B cell (primary cell): Measurements from ENCODE around the gene LRRC43. TPM values are rescaled to one million over a fixed set of nuclear protein-coding genes. Genes with fewer than 3 reads are reported as not detected.

Experiments
- ATAC-seq: fragments of 200-7000 bp; cut with Tn5 transposase; one replicate; pipeline ENCODE4 v1.10.0; 2021; ENCODE audit warnings: low read depth, mild to moderate bottlenecking, moderate number of reproducible peaks, moderate library complexity
- CTCF ChIA-PET: fragments of 350-600 bp; sonication (Branson Sonifier 250); formaldehyde crosslinking; loops from one replicate; lab custom pipeline; 2021; ENCODE audit warnings: antibody characterized with exemption, inconsistent platforms; lab: Charles Lee
- POLR2A ChIA-PET: fragments of 350-600 bp; sonication (Branson Sonifier 250); formaldehyde crosslinking; loops from one replicate; lab custom pipeline; 2021; ENCODE audit warnings: antibody characterized with exemption; lab: Charles Lee
- DNase-seq: peaks from one replicate; pipeline ENCODE4 v3.0.0; 2013
- H2AFZ ChIP-seq: 2 replicates; pipeline ENCODE4 v1.6.1; 2012; ENCODE audit warnings: mild to moderate bottlenecking, low read depth, low read length; ENCODE audit not compliant: insufficient read depth, poor library complexity, severe bottlenecking
- H3K27ac ChIP-seq, 2 donors: 1 replicate in 1 of 2; 2 replicates in 1 of 2; pipeline ENCODE4 v1.5.1; 2012 to 2013; ENCODE audit warnings: low read length in 2 of 2, mild to moderate bottlenecking in 2 of 2, moderate library complexity in 1 of 2
- H3K27me3 ChIP-seq, 4 experiments: fragments of 200-600 bp in 1 of 4; sonication (generic) in 1 of 4; replicated peaks in 1 of 4; 1 replicate in 2 of 4; 2 replicates in 2 of 4; pipeline versions ENCODE4 v1.6.1 to v1.7.0; 2013 to 2016; ENCODE audit warnings: low read length in 3 of 4, mild to moderate bottlenecking in 2 of 4, mixed read lengths in 1 of 4, moderate library complexity in 1 of 4; ENCODE audit not compliant: insufficient read depth in 4 of 4, control insufficient read depth in 3 of 4; ENCODE audit errors: control extremely low read depth in 1 of 4
- H3K36me3 ChIP-seq, 2 experiments: replicated peaks in 1 of 2; 1 replicate in 1 of 2; 2 replicates in 1 of 2; pipeline versions ENCODE4 v1.6.1 to v1.7.1; 2013; ENCODE audit warnings: low read length in 1 of 2; ENCODE audit not compliant: insufficient read depth in 2 of 2, control insufficient read depth in 1 of 2; ENCODE audit errors: control extremely low read depth in 1 of 2, extremely low read depth in 1 of 2
- H3K4me1 ChIP-seq, 2 donors: fragments of 200-600 bp in 1 of 2; sonication (generic) in 1 of 2; 1 replicate in 1 of 2; 2 replicates in 1 of 2; pipeline versions ENCODE4 v1.5.1 to v1.6.1; 2013 to 2017; ENCODE audit warnings: low read length in 2 of 2; ENCODE audit not compliant: control insufficient read depth in 2 of 2, insufficient read depth in 2 of 2
- H3K4me2 ChIP-seq: replicated peaks from 2 replicates; pipeline ENCODE3; 2012; ENCODE audit warnings: mild to moderate bottlenecking, low read depth, low read length; ENCODE audit not compliant: poor library complexity, severe bottlenecking
- H3K4me3 ChIP-seq, 5 experiments: fragments of 200-600 bp in 1 of 5; sonication (generic) in 1 of 5; 1 replicate in 3 of 5; 2 replicates in 2 of 5; pipeline versions ENCODE4 v1.5.1 to v1.7.0; 2011 to 2016; ENCODE audit warnings: low read length in 4 of 5, mild to moderate bottlenecking in 4 of 5, low read depth in 2 of 5, control low read depth in 1 of 5, moderate library complexity in 1 of 5; ENCODE audit not compliant: insufficient read depth in 1 of 5; ENCODE audit errors: control extremely low read depth in 1 of 5, extremely low read depth in 1 of 5
- H3K79me2 ChIP-seq: fragments of 200-600 bp; sonication (generic); one replicate; pipeline ENCODE4 v1.6.0; 2016; ENCODE audit warnings: low read length; ENCODE audit not compliant: control insufficient read depth, insufficient read depth
- H3K9ac ChIP-seq: fragments of 200-600 bp; sonication (generic); 2 replicates; pipeline ENCODE4 v1.6.1; 2017; ENCODE audit warnings: mild to moderate bottlenecking, low read length, moderate library complexity
- H3K9me3 ChIP-seq, 3 donors: one replicate each; pipeline versions ENCODE4 v1.6.1 to v1.7.1; 2013; ENCODE audit warnings: low read length in 2 of 3; ENCODE audit not compliant: control insufficient read depth in 2 of 3, insufficient read depth in 1 of 3; ENCODE audit errors: control extremely low read depth in 1 of 3
- H4K20me1 ChIP-seq: 2 replicates; pipeline ENCODE4 v1.6.0; 2012; ENCODE audit warnings: mild to moderate bottlenecking, low read length; ENCODE audit not compliant: insufficient read depth, control insufficient read depth, poor library complexity, severe bottlenecking
- H3K27ac Mint-ChIP-seq: one replicate; pipeline ENCODE4 v1.8.0; 2021; ENCODE audit warnings: mixed read lengths
- H3K27me3 Mint-ChIP-seq: one replicate; pipeline ENCODE4 v1.8.0; 2021; ENCODE audit warnings: mixed read lengths
- H3K4me1 Mint-ChIP-seq: one replicate; pipeline ENCODE4 v1.8.0; 2021; ENCODE audit warnings: mixed read lengths
- H3K4me3 Mint-ChIP-seq: one replicate; pipeline ENCODE4 v1.8.0; 2021; ENCODE audit warnings: mixed read lengths
- H3K9me3 Mint-ChIP-seq: one replicate; pipeline ENCODE4 v1.8.0; 2022; ENCODE audit warnings: mixed read lengths; ENCODE audit not compliant: insufficient read depth
- CTCF ChIP-seq: fragments of 200-600 bp; IDR thresholded peaks from one replicate; pipeline ENCODE4 v1.8.0; 2022; ENCODE audit warnings: antibody characterized with exemption, mild to moderate bottlenecking
- EZH2 ChIP-seq: IDR thresholded peaks from 2 replicates; pipeline ENCODE4 v1.6.1; 2012; ENCODE audit warnings: borderline replicate concordance, low read depth, mild to moderate bottlenecking, moderate library complexity, low read length; ENCODE audit not compliant: insufficient read depth, poor library complexity, severe bottlenecking
- WGBS: methylation state at CpG from one replicate; pipeline ENCODE4 v1.1.5; 2013; ENCODE audit warnings: missing lambda C conversion rate; ENCODE audit not compliant: insufficient coverage; 5-methylcytosine and 5-hydroxymethylcytosine counted together
- intact Hi-C: fragments of 100-400 bp; cut with micrococcal nuclease; formaldehyde crosslinking; loops from one replicate; pipeline ENCODE4 v1.10.0; 2022
- polyA plus RNA-seq: library from polyadenylated mRNA; depleted of rRNA; stranded (reverse); fragments of >200 nt; gene quantifications from 2 replicates; pipeline ENCODE4 v1.2.3, GENCODE V29; 2012
- total RNA-seq, 2 donors: library from RNA; stranded (reverse); fragments of 120-200 nt in 1 of 2; gene quantifications; 1 replicate in 1 of 2; 2 replicates in 1 of 2; pipeline versions ENCODE4 v1.2.3 to v1.2.4, GENCODE V29; 2013 to 2022

Gene LRRC43
- total and polyA plus RNA-seq, 2 donors (not counting 1 experiment from before 2014, with no cell fraction given) = not detected

GRCh38 chr12:122183588-122183940 lies 641 bp downstream of the LRRC43 start:
- Histone ChIP-seq H3K4me1 (peaks cover 15 to 22% of the 10 kb centered on the region in 2 donors), H3K27ac (no peak overlapping the region), H3K27me3 (peaks cover 0 to 3% (median 0%) of the 10 kb centered on the region in 4 experiments), H2AFZ (peak overlapping the region; percentile 75), H3K9ac (peak overlapping the region; percentile 68), H3K79me2 (no peaks in the 10 kb centered on the region), H3K9me3 (peaks cover 0 to 6% (median 0%) of the 10 kb centered on the region in 3 donors), H3K36me3 (no peaks in the 10 kb centered on the region), H3K4me3 (peak overlapping the region in 3 of 5 experiments; percentile 52 to 62 (median 62)), H4K20me1 (no peaks in the 10 kb centered on the region), H3K4me2 (peak overlapping the region; percentile 95)
- no peak for DNase-seq
- TF ChIP-seq CTCF (no peak), EZH2 (no peak)
- ChIA-PET POLR2A (interaction anchor here (1.3 kb wide), 1 partner anchor 42 kb away, joined by 3 read pairs; the partner anchor contains the start of gene DIABLO), CTCF (no interaction called here)
- intact Hi-C loops = no loop called here
- no peak overlapping the region for H3K27ac Mint-ChIP-seq
- WGBS = 81% methylated on average over 9 of the region's 10 CpGs
- peaks cover 18% of the 10 kb centered on the region for H3K4me1 Mint-ChIP-seq
- peaks cover 13% of the 10 kb centered on the region for H3K27me3 Mint-ChIP-seq
- no peak for ATAC-seq
- peak overlapping the region; percentile 89 for H3K4me3 Mint-ChIP-seq
- no peaks in the 10 kb centered on the region for H3K9me3 Mint-ChIP-seq

- H3K4me1 ChIP-seq = peaks cover 15 to 22% of the 10 kb centered on the region in 2 donors
- intact Hi-C loops = no loop called here
- peaks cover 4% of the 10 kb centered on the region for H3K27me3 Mint-ChIP-seq
- H3K4me2 ChIP-seq = peak overlapping the region; percentile 61
- CTCF ChIA-PET = no interaction called here
- peak; percentile 63 for ATAC-seq
- no peak overlapping the region for H3K27ac ChIP-seq
- 28% methylated on average over 10 of the region's 18 CpGs for WGBS
- peak overlapping the region; percentile 76 for H3K4me3 Mint-ChIP-seq
- H3K9me3 ChIP-seq = peaks cover 0 to 6% (median 0%) of the 10 kb centered on the region in 3 donors
- H3K4me1 Mint-ChIP-seq = peaks cover 18% of the 10 kb centered on the region
- no peaks in the 10 kb centered on the region for H3K9me3 Mint-ChIP-seq
- no peak overlapping the region for H3K4me3 ChIP-seq
- POLR2A ChIA-PET = no interaction called here
- no peak overlapping the region for H3K9ac ChIP-seq
- no peaks in the 10 kb centered on the region for H3K79me2 ChIP-seq
- peak; percentile 54 for DNase-seq
- H3K27ac Mint-ChIP-seq = peak overlapping the region; percentile 72
- H3K27me3 ChIP-seq = peaks cover 0 to 3% (median 0%) of the 10 kb centered on the region in 4 experiments
- no peak for TF ChIP-seq EZH2
- TF ChIP-seq CTCF = no peak
- peak overlapping the region; percentile 34 for H2AFZ ChIP-seq
- no peaks in the 10 kb centered on the region for H3K36me3 ChIP-seq
- no peaks in the 10 kb centered on the region for H4K20me1 ChIP-seq
Measured at GRCh38 chr12:122184517-122184916, 1.6 kb downstream of the LRRC43 start.
